T1000 (cell line): ENCODE results near the gene CISD3.

Experiments
- DNase-seq: peaks from one replicate; lab custom pipeline; 2025; ENCODE audit warnings: mixed read lengths; lab: John Stamatoyannopoulos, UW

Gene CISD3, protein sequence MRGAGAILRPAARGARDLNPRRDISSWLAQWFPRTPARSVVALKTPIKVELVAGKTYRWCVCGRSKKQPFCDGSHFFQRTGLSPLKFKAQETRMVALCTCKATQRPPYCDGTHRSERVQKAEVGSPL

DNA sequence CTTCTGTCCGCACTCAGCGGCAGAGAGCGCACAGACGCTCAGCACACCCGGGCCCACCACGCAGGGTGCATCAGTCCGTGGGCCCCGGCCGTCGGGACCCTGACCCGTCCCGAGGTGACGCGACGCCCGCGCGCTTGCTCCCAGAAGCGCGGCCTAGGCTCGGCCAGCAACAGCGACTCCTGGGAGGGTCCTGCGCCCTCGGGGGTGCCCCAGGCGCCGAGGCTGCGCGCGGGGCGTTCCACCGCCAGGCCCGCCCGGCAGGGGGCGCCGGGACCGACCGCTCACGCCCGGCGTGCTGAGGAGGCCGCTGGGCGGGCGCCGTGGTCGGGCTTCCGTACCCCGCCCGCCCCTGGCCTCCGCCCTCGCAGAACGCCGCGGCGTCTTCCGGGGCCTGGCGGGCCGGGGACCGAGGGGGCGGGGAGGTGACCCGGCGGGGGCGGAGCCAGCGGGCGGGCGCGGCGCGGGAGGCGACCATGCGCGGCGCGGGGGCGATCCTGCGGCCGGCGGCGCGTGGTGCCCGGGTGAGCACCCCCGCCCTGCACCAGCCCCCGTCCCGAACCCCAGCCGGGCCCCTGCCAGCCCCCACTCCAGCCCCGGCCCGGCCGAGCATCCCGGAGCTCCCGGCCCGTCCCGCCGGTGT, at the start of gene CISD3:
Gene CISD3, plus strand, starts transcription at position 456 of the 640 bp plus-strand sequence. Its CDS starts 18 bp downstream, at position 474.
- peak; percentile 70 for DNase-seq

DNA sequence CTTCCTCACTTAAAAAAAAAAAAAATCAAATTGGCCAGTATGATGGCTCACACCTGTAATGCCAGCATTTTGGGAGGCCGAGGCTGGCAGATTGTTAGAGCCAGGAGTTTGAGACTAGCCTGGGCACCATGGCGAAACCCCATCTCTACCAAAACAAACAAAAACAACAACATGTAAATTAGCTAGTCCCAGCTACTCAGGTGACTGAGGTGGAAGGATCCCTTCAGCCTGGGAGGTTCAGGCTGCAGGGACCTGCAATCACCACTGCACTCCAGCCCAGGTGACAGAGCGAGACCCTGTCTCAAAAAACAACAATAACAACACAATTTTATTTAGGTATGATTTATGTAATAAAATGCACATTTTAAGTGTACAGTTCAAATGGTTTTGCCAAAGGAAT, 49.0 kb upstream of the CISD3 start:
- no peak for DNase-seq

DNA sequence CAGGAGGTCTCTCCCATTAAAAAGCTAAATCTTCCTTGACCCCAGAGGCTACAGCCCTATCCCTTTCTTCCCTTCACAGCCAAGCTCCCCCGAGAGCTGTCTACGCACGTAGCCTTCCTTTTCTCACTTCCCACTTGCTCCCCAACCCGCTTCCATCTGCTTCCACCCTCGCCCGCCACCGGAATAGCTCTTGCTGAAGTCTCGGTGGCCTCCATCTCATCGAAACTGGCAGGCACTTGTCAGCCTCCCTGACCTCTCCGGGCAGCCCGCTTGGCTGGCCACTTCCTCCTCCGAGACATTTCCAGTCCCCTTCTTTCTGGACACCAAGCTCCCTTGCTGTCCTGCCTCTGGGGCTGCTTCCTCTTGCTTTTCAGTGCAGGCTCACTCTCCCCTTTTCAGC, 44.6 kb upstream of the CISD3 start:
- DNase-seq: no peak

DNA sequence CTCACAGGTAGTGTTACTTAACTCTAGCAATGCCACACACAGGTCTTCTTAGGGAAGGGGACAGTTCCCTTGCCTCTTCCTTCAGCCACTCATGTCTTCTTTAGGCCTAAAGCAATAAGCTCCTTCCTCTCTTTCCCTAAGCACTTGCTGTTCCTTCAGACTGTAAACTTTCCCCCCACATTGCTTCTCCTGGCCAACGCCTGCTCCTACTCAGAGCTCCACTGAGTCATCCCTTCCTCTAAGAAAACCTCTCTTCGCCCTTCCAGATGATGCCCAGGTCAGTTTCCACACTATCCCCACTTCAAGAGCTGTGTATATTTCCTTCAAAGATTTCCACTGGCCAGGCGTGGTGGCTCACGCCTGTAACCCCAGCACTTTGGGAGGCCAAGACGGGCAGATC, 42.9 kb upstream of the CISD3 start:
- DNase-seq: no peak

DNA sequence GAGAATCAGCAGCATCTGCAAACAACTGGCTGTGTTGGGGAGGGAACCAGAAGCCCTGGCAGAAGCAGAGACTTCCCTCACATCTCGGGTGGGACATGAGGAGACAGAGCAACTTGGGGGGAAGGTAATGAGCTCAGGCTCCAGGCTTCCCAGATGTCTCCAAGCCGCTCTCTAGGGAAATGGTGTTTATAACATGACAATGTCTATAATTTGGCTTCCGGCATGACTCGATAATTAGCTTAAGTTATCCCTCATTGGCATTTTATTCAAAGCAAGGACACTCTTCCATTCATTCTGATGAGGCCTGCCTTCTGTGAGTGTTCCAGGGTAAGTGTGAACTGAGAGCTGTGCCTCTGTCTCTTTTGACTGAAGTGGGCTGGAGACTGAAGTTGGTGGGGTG, 39.8 kb upstream of the CISD3 start:
- DNase-seq: no peak

DNA sequence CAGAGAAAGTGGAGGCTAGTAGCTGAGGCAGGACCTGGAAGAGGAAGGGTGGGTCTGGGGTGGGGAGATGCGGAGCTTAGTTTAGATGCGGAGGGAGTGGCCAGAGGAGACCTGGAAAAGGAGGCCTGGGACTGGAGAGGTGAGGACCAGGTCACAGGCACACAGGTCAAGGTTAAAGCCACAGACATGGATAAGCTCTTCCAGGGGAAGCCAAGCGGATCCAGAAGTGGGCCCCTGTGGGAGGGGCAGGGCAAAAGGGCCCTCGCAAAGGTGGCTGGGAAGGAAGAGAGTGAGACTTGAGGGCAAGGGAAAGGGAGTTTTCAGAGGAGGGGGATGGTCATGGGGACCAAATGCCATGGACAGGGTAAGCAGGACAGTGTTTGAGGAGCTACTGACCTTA, 39.0 kb upstream of the CISD3 start:
- no peak for DNase-seq

DNA sequence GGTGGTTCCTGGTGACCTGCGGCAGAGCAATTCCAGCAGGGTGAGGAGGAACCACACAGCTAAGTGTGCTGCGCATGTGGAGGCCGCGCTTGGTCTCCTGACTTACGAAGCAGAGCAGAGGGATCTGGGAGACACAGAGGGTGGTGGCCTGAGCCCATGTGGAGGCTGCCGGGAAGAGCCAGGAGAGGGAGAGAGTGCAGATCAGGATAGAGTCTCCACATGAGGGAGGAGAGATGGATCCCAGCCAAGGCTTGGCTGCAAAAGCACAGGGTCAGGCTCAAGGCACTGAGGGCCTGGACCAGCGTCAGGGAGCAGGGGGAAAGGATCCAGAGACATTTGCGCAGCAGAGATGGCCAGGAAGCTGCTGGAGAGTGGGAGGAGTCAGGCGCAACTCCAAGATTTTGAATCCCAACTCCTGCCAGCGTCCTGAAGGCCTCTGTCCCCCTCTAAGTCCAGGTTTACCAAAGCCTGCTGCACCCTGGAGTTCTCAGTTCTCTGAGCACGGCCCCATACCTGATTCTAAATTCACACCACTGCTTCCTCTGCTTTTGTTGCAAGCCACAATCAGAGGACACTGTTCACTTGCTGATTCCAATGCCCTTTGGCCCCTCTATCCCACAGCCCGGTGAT, 36.3 kb upstream of the CISD3 start:
- no peak for DNase-seq

DNA sequence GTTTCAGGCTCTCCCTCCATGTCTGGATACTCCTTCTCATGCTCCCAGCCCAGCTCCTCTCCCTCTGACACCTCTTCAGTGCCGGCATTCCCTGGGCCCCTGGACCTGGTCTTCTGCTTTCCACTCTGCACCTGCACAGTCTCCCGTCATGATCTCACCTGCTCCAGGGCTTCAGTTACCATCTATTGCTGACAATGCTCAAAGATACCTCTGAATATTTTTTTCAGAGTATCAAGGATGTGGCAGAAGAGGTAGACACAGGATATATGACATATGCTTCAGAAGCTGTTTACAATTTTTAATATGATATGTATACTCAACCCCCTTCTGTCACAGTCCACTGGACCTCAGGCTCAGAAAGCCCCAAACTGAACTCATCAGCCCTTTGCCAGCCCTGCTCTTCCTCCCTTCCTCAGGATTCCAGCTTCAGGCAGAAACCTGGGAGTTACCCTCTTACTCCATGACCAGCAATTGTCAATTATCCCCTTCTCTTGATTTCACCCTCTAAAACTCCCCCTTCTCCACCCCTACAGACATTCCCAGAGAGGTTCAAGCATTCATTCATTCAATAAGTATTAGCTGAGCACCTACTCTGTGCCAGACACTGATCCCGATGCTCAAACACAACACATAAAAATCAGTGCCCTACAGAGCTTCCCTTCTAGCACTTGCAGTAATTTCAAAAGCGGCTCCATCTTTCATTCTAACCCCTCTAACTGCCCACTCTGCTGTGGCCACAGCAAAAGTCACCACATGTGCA, 32.9 kb upstream of the CISD3 start:
- DNase-seq: no peak

DNA sequence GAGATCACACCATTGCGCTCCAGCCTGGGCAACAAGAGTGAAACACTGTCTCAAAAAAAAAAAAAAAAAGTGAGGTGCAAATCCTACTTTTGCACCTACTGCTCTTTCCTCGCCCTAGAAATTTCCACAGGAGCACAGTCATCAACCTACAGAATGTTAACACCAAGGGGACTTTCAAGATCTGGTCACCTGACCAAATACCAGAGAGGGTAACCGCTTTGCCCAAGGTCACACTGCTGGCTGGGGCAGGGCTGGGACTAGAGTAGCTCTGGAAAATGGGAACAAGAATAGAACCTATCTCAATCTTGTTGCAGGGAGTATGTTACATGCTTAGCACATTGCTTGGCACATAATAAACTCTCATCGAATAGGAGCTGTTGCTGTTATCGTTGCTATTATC, 31.4 kb upstream of the CISD3 start:
- DNase-seq: no peak

DNA sequence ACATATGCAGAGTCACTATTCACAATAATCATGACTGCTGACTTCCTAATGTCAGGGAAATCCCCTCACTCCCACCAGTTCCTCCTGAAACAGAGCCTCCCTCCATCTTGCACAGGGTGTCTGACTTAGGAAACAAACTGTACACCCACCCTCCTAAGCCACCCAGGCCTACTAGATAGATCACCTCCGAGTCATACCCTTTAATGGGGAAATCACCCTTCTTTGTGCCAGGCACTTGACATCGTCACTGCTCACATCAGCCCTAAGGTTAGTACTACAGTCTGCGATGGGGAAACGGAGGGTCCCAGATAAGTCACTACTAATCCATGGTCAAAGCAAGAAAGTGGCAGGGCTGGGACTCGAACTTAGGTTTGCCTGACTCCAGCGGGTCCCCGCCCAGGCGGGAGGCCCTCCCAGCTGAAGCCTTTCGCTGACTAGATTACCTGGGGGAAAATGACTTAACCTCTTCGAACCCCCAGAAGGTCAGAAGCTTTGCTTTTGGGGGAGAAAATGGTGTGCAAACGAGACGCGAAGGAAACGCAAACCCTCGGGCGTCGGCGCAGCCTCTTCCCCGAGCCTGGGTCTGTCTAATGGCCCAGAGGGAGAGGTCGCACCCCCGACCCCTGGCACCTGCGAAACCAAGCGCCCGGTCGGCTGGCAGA, 28.5 kb upstream of the CISD3 start:
- no peak for DNase-seq

DNA sequence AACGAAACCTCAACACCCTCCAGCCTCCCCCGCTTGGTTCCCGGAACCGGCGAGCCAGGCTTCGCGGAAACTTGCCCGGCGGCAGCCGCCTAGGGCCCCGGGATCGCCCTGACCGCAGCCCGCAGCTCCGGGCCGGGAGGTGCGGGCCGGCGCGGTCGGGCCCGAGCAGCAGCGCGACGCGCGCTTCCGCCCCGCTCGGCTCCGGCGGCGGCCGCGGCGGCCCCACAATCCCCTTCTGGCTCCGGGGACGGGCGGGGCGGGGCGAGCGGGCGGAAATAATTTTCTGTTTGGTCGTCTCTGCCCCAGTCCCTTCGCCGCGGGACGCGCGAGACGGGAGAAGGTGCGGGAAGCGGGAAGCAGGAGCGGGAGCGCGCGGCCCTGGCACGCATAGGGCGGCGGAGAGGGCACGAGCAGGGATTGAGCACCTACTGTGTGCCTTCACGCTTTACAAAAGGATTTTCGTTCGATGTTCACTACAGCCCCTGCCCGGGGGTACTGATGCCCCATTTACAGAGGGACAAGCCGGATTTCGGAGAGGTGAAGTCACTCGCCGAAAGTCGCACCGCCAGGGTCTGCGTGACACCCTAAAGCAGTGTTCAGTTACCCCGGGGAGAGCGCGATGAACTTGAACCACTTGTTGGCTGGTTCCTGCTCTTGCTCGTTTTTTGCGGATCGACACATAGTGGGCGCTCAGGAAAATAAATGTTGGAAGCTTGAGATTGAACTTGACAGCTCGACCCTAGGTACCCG, 27.8 kb upstream of the CISD3 start:
- DNase-seq: peak; percentile 86

DNA sequence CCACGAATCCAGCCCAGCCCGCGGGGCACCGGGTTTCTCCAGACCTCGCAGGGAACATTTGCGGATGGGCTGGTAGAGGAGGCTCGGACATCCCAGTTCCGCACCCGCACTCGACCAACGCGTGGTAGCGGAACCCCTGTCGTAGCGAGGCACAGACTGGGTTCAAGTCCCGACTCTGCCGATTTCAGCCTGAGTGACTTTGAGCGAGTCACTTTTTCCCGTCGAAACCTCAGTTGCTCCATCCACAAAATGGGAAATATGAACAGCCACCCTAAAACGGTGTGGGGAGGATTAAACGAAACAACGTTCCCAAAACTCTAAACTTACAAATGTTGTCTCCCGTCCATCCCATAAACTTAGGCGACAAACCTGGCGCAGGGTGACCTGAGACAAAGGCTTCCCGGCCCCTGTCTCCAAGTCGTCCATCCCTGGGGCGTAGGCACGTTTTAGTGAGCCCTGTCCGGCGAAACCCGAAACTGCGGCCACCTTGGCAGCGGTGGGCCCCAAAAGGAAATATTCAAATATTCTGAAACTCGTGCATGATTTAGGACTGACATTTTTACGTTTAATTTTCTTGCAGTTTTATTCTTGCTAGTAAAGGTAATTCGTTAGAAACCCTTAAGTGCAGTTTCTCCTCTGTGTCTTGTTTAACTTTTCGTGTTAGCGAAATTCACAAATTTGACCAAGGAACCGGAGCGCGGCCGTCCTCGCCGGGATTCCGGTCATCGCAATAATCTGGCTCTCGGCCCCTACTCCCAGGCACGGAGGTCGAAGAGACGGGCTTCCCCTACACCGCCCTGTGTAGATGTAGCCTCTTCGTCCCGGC, 27.0 kb upstream of the CISD3 start:
- no peak for DNase-seq

DNA sequence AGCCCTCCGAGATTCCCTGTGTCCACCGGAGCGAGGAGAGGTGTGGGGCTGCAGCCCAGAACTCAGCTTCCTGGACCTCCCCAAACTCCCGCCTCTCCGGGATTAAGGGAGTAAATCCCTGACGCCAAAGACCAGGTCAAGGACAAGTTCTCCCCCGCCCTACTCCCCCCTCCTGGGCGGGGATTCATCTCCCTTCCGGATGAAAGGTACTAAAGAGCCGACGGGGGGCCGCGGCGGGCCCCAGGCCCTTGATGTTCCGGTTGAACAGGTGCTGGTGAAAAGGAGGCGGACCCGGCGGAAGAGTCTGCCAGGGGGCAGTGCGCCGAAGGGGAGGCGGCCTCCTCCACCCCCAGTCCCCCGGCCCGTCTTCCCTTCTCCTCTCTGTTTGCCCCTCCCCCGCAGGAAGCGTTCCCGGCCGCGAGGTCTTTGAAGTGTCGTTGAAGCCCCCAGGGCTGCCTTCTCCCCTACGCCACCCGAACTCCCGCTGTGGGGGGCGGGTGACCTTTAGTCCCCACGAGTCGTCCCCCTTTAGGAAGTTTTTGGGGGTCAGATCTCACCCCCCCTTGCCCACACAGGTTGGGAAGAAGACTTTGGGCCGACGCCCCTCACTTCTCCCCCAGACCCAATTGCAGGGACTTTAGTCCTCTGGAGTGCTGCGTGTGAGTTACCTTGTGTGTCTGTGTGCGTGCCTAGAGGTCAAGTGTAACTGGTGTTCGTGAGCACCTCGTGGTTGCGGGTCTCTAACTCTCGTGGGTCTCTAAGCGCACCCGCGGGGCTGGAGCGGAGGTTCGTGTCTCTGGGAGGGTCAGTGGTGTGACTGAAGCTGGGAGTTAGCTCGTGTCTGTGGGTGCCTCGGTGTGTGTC, 26.2 kb upstream of the CISD3 start:
- no peak for DNase-seq

DNA sequence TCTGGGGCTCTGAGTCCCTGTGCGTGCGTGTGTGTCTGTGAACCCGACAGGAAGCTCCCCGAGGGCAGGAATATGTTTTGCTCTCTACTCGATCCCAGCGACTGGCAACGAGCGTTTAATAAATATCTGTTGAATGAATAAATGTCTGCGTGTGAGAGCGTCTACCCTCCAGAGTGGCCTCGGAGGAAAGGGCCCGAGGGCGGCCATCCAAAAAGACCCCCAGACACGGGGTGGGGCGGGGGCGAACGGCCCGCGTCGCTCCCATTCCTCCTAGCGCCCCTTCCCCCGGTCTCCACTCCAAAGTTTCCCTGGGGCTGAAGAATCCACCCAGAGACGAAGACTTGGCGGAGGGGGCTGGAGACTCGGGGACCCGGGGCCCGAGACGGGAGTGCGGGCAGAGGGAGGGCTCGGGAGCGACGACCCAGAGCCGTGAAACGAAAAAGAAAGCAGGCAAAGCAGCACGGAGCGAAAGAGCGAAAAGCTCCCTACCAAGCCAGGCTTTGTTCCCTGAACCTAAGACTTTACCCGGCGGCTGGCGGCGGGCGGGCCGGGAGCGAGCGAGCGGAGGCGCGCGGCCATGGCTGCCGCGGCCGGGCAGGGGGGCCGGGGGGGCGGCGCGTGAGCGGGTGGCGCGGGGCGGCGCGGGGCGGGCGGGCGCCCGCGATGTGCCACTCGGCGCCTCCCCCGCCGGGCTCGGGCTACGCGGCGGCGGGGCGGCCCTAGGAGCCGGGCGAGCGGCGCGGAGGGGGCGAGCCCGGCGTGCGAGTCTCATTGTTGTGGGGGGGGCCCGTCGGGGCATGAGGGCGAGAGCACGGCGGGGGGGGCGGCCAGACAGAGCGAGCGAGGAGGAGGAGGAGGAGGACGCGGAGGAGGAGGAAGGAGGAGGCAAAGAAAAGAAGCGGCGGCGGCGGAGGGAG, 25.3 kb upstream of the CISD3 start, which contains the start of gene MLLT6:
Gene MLLT6, plus strand, starts transcription at position 668 of the 917 bp plus-strand sequence. CDS start 360 bp downstream, outside the sequence.
- DNase-seq: peak; percentile 24

DNA sequence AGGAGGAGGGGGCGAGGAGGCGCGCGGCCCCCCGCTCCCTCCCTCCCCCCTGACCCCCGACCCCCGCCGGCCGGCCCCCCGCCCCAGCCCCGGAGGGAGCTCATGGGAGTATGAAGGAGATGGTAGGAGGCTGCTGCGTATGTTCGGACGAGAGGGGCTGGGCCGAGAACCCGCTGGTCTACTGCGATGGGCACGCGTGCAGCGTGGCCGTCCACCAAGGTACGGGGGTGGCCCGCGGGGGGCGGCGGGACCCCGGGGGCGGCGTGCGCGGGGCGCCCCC, 24.7 kb upstream of the CISD3 start:
- no peak for DNase-seq

DNA sequence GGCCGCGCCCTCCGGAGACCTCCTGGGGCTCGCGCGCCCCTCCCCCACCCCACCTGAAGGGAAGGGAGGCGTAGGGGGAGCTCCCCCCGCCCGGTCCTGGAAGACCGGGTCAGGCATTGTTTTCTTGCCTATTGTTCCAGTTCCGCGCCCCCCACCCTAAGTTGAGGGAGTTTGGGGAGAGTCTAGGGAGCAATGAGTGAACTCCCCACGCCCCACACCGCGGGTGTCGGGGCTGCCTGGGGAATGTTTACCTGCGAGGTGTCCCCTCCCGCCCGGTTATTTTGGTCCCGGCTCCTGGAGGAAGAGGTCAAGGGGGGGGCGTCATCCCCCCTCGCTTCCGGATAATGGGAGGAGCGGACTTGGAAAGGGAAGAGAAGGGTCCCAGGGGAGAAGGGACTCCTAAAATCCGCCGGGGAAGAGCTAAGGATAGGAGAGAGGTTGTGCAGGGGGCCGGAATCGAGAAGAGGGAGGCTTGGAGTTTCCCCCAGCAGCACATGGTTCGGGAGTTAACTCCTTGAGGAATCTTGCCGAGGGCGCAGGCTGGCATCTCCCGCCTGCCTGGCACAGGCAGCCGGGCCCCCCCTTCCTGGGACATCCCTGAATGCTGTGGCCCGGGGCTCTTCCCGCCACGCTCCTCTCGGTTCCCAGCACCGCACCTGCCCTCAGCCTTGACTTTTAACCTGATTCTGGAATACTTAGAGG, 24.2 kb upstream of the CISD3 start:
- DNase-seq: peak; percentile 15

DNA sequence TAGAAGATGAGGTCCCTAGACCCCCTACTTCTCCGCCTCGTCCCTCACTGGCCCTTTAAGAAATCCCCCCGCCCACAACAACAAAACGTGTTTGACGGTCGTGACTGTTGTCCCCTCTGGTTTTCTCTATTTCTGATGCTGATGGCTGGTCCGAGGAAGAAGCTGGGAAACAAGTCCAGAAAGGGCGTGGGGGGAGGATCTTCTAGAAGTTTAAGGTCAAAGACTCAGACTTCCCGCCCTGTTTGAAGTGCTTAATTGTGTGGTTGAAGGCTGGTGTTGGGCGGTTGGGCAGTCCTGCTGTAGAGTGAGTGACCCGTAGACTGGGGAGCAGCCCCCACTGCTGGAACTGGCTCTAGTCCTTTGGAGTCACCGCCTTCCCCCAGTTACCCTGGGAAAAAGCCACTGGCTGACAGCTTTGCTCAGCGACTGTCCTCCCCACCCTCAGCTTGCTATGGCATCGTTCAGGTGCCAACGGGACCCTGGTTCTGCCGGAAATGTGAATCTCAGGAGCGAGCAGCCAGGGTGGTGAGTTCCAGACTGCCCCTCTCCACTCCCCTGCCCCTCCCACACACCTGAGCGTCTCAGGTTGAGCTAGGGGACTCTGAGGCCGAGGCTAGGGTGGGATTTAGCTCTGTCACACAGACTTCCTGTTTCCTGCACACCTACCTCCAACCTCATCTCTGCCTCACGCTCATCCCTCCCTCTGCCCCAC, 23.5 kb upstream of the CISD3 start:
- no peak for DNase-seq
